A549 treated with Mapracorat at 1 μM for 4 hours (cell line): ENCODE results near the gene CPNE4. TPM values are rescaled to one million over a fixed set of nuclear protein-coding genes. Genes with fewer than 3 reads are reported as not detected.

ENCODE experiments used
- total RNA-seq: library from RNA; stranded (reverse); fragments of 200-300 nt; extraction: Qiagen RNA extraction; gene quantifications from 5 replicates; pipeline ENCODE4 v1.2.3, GENCODE V29; 2022

Gene CPNE4
- total RNA-seq, result 4.9 to 8.8 TPM (median 5.9 TPM) in 5 replicates

GRCh38 chr3:132034486-132035464, at the start of gene CPNE4:
TSS of gene CPNE4 (minus strand) at chr3:132035014.

GRCh38 chr3:131502530-131503319, 532.1 kb downstream of the CPNE4 start, which contains the start of gene MRPL3:
TSS of gene MRPL3 (minus strand) at chr3:131502971. CDS start at chr3:131502821, 150 bp downstream.

